Spinal cord (tissue), 10 donors: Measurements from ENCODE around the gene PRKCA. TPM values are rescaled to one million over a fixed set of nuclear protein-coding genes. Genes with fewer than 3 reads are reported as not detected.

Source experiments
- DNase-seq, 6 donors: peaks; one replicate each; pipeline versions ENCODE4 v3.0.0 to v3.0.0-alpha.2; 2013 to 2015; ENCODE audit warnings: low spot score in 6 of 6, low read depth in 4 of 6
- H3K27ac ChIP-seq: one replicate; pipeline ENCODE4 v1.5.1; 2013; ENCODE audit warnings: low read depth, low read length, control low read depth
- H3K27me3 ChIP-seq: one replicate; pipeline ENCODE4 v1.6.1; 2013; ENCODE audit warnings: low read length; ENCODE audit not compliant: control insufficient read depth, insufficient read depth
- H3K36me3 ChIP-seq: one replicate; pipeline ENCODE4 v1.6.1; 2013; ENCODE audit warnings: low read length; ENCODE audit not compliant: control insufficient read depth, insufficient read depth
- H3K4me1 ChIP-seq: one replicate; pipeline ENCODE4 v1.6.1; 2013; ENCODE audit warnings: low read length; ENCODE audit not compliant: control insufficient read depth, insufficient read depth
- H3K4me3 ChIP-seq: one replicate; pipeline ENCODE4 v1.5.1; 2013; ENCODE audit warnings: low read depth, low read length, control low read depth
- H3K9me3 ChIP-seq: one replicate; pipeline ENCODE4 v1.6.1; 2013; ENCODE audit warnings: low read length; ENCODE audit not compliant: control insufficient read depth, insufficient read depth
- WGBS: methylation state at CpG from one replicate; pipeline ENCODE4 v1.1.5; 2013; ENCODE audit warnings: missing lambda C conversion rate; ENCODE audit not compliant: insufficient coverage; 5-methylcytosine and 5-hydroxymethylcytosine counted together
- polyA plus RNA-seq, 2 donors: library from polyadenylated mRNA; unstranded; fragments of 120-200 nt; gene quantifications; one replicate each; pipeline ENCODE4 v1.2.1, GENCODE V29; 2013; ENCODE audit not compliant: insufficient read length in 2 of 2
- total RNA-seq, 2 donors: library from RNA; depleted of rRNA in 1 of 2; stranded (reverse); fragments of 120-200 nt in 1 of 2; fragments of >200 nt in 1 of 2; gene quantifications; one replicate each; pipeline versions ENCODE4 v1.2.3 to v1.2.4, GENCODE V29; 2013 to 2014
- donor health status: healthy.

The PRKCA gene
- total and polyA plus RNA-seq, 4 donors: 42.4 to 51.3 (median 48.2) TPM

DNA sequence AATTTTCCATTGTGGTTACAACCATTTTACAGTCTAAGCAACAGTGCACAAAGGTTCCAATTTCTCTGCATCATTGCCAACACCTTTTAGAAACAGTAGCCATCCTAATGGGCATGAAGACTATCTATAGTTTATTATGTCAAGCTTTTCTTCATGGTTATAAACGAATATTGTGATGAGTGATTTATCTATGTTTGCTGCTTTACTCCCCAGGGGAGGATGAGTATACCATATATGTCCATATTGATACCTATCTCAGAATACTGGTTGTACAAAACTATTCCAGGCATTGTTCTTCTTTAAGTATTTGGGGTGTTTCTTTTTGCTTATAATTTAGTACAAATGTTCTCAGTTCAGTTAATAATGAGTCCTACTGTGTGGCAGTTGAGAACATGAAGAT is 98.3 kb downstream of the PRKCA start:
- Histone ChIP-seq H3K4me3 (no peak overlapping the region), H3K9me3 (no peaks in the 10 kb centered on the region), H3K36me3 (no peaks in the 10 kb centered on the region), H3K27me3 (no peaks in the 10 kb centered on the region), H3K4me1 (peaks cover 9% of the 10 kb centered on the region), H3K27ac (no peak overlapping the region)
- WGBS: no CpG with 5 or more reads among the region's 1 CpG
- DNase-seq: no peak

DNA sequence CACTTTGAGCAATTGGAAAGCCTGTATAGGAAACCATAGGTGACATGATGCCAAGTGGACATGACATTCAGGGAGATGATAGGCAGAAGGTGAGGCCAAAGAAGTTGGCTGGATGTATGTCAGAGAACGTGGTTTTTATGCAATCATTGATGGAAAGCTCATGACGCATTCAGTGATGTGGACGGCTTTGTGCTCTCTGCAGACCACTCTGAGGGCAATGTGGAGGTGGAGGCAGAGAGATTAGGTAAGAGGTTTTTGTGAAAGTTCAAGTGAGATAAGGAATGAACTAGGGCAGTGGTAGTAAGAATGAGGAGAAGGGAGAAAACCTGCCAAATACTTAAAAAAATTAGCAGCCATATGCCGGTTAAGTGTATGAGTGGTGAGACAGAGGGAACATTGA is 99.0 kb downstream of the PRKCA start:
- DNase-seq: no peak
- no peaks in the 10 kb centered on the region for H3K9me3 ChIP-seq
- no peaks in the 10 kb centered on the region for H3K36me3 ChIP-seq
- H3K27me3 ChIP-seq: no peaks in the 10 kb centered on the region
- H3K4me3 ChIP-seq: no peak overlapping the region
- H3K27ac ChIP-seq: no peak overlapping the region
- peaks cover 9% of the 10 kb centered on the region for H3K4me1 ChIP-seq
- WGBS: 98% methylated on average over 4 of the region's 4 CpGs

DNA sequence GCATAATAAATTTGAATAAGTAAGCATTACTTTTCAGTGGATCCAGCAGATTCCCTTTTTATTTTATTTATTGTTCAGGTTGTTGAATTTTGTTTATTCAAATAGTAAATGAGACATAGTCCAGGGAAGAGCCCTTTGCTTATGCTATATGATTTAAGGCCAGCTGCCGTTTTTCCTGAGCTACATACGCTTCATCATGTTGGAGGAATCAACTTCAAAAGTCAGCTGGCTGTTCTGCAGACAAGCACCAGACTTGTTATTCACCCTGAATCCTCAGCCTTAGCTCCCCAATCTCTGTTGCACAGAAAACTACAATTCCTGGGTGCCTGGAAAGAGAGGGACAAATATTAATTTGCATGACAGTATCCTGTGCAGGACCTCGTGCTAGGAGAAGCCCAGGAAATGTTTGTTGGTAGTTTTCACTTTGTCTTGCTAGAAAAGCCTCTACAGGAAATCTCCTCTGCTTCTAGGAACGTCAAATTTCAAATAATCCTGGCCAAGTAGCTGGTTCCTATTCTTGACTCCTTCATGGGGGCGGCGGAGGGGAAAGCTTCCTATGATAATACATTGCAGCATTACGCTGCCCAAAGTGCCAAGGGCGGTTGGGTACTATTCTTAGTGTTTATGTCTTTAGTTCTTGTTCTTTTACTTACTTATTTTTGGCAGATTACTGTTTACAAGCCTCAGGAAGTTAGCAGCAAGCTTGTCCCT is 101.6 kb downstream of the PRKCA start:
- peaks cover 9% of the 10 kb centered on the region for H3K4me1 ChIP-seq
- no peak overlapping the region for H3K4me3 ChIP-seq
- no peak for DNase-seq
- peak overlapping the region; percentile 33 for H3K27ac ChIP-seq
- no peaks in the 10 kb centered on the region for H3K27me3 ChIP-seq
- H3K9me3 ChIP-seq: no peaks in the 10 kb centered on the region
- WGBS: 50% methylated on average over 3 of the region's 8 CpGs
- no peaks in the 10 kb centered on the region for H3K36me3 ChIP-seq

DNA sequence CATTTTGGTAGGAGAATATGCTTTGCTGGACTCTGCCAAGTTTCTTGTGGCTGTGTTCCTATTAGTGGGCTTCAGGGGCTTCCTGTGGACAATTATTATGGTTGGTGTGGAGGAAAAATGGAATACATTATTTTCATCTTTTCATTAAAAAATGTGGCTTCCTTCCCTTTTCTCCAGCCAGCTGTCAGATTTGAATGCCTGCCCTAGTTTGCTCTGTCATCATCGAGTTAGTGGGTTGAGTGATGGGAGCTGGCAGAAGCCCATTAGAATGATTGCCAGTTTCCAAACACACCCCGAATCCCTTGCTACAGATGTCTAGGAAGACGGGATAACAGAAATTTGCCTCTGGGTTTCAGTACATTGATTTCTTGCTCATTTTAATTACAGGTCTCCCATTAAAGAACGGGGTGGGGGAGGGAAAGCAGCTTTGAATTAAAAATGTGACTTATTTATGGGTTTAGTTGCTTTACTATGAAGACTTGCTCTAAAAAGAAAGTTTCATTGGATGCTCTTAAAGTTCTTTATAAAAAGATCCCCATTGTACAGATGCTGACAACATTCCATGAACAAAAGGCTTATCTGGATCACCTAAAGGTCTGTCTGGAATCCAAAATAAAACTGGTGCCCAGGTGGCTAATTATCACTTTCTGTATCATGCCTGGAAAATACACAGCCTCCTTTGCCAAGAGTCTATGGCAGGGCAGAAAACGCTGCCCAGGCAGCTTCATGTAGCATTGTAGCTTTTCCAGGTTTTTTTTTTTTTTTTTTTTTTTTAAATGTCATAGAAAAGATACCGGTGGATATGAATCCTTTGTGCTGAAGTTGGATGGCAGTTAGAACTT is 103.6 kb downstream of the PRKCA start:
- Histone ChIP-seq H3K36me3 (no peaks in the 10 kb centered on the region), H3K4me1 (peaks cover 9% of the 10 kb centered on the region), H3K27ac (no peak overlapping the region), H3K4me3 (no peak overlapping the region), H3K27me3 (no peaks in the 10 kb centered on the region), H3K9me3 (no peaks in the 10 kb centered on the region)
- peak in 2 of 6 donors; percentile 80 to 92 for DNase-seq
- 17% methylated on average over 1 of the region's 6 CpGs for WGBS

DNA sequence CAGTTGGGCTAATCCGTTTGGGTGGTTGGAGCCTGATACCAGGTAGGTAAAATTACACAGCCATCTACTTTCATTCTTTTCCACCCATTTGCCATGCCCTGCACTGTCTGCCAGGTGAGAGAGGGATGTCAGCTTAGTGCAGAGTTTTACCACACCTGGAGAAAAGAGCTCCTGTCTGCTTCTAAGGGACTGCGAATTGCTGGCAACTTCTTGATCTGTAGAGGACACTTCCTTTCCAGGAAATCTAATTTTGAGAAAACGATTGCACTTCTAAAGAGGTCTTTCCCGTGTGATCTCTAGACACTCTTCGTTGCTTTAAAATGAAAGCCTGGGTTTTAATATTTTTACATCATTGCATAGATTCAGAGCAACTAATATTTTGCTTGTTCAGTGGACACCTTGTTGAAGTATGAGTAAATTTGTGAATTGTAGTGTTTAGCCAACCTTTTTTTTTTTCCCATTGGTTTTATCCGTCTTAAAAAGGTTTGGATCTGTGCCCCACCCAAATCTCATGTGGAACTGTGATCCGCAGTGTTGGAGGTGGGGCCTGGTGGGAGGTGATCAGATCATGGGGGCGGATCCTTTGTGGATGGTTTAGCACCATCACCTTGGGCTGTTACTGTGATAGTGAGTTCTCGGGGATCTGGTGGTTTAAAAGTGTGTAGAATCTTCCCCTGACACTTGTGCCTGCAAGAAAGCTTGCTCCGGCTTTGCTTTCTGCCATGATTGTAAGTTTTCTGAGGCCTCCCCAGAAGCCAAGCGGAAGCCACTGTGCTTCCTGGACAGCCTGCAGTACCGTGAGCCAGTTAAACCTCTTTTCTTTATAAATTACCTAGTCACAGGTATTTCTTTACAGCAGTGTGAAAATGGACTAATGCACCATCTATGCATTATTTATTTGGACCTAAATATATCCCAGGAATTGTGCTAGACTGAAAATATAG is 104.6 kb downstream of the PRKCA start:
- H3K9me3 ChIP-seq: no peaks in the 10 kb centered on the region
- no peaks in the 10 kb centered on the region for H3K36me3 ChIP-seq
- no peak overlapping the region for H3K4me3 ChIP-seq
- no peaks in the 10 kb centered on the region for H3K27me3 ChIP-seq
- peaks cover 9% of the 10 kb centered on the region for H3K4me1 ChIP-seq
- no peak overlapping the region for H3K27ac ChIP-seq
- DNase-seq: no peak
- WGBS: 95% methylated on average over 4 of the region's 12 CpGs

DNA sequence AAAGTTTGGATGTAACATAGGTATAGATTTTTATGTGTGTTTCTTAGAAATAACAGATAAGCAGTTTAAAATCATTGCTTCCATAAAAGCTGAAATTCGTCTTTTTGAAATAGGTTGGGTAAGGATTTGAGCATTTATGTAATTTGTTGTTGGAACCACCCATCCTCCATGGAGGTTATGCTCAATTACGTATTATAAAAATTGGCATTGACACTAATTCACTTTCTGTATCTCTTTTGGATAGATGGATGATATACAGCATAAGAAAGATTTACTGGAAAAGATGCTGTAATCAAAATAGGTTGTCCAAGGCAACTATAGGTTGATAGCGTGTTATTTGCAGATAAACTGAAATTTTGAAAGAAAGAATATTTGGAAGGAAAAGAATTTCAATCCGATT is 105.5 kb downstream of the PRKCA start:
- no peaks in the 10 kb centered on the region for H3K36me3 ChIP-seq
- DNase-seq: no peak
- H3K9me3 ChIP-seq: no peaks in the 10 kb centered on the region
- 100% methylated on average over 1 of the region's 4 CpGs for WGBS
- peaks cover 9% of the 10 kb centered on the region for H3K4me1 ChIP-seq
- H3K4me3 ChIP-seq: no peak overlapping the region
- H3K27ac ChIP-seq: no peak overlapping the region
- H3K27me3 ChIP-seq: no peaks in the 10 kb centered on the region

DNA sequence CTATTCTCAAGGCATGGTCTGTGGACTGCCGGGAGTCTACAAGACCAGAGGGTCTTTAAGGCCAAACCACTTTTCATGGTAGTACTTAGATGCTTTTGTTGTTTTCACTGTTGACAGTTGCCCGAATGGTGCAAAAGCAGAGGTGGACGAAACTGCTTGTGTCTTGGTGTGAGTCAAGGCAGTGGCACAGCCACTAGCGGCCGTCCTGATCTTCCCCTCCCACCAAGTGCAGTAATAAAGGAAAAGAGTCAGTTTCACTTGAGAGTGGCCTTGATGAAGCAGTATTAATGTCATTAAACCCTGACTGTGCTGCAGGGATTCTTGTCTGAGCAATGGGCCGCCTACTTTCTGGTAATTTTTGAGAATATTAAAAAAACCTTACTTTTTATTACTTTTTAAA is 109.1 kb downstream of the PRKCA start:
- WGBS: 67% methylated on average over 1 of the region's 6 CpGs
- no peak overlapping the region for H3K4me3 ChIP-seq

DNA sequence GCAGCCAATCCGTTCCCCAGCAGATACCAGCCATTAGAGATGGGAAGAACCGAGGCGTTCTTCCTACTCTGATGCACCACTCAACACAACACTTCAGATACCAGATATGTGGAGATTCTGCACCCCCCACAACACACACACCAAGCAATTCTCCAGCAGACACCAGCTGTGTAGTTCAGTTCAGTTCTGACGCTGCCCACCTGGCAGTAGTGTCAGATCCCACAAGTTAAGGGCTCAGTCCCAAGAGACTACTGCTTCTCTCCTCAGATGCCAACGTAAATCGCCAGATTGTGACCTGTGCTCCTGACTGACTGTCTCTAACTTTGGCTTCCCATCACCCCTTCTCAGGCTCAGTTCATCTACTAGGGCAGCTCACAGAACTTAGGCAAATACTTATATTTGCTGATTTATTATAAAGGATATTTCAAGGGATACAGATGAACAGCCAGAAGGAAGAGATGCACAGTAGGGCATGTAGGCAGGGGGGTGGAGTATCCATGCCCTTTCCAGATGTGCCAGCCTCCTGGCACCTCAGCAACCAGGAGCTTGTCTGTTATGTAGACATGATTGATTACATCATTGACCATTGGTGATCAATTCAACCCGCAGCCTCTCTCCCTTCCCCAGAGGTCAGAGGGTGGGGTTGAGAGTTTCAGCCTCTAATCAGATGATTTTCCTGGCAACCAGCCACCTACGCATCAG is 110.6 kb downstream of the PRKCA start:
- H3K27me3 ChIP-seq: no peaks in the 10 kb centered on the region
- no peak overlapping the region for H3K27ac ChIP-seq
- H3K4me1 ChIP-seq: peaks cover 9% of the 10 kb centered on the region
- no peaks in the 10 kb centered on the region for H3K36me3 ChIP-seq
- H3K9me3 ChIP-seq: no peaks in the 10 kb centered on the region
- H3K4me3 ChIP-seq: no peak overlapping the region
- no peak for DNase-seq
- 90% methylated on average over 4 of the region's 8 CpGs for WGBS

More for the DNA sequence above, 109.1 kb downstream of the PRKCA start:
- DNase-seq: no peak
- Histone ChIP-seq H3K36me3 (no peaks in the 10 kb centered on the region), H3K27me3 (no peaks in the 10 kb centered on the region), H3K9me3 (no peaks in the 10 kb centered on the region), H3K4me1 (peaks cover 9% of the 10 kb centered on the region), H3K27ac (no peak overlapping the region)
